AML-193 (cell line): ENCODE results near the gene CACNA1E.

Experiments used
- DNase-seq, 2 experiments: peaks; one replicate each; lab custom pipeline; 2025; lab: John Stamatoyannopoulos, UW

Gene CACNA1E

DNA sequence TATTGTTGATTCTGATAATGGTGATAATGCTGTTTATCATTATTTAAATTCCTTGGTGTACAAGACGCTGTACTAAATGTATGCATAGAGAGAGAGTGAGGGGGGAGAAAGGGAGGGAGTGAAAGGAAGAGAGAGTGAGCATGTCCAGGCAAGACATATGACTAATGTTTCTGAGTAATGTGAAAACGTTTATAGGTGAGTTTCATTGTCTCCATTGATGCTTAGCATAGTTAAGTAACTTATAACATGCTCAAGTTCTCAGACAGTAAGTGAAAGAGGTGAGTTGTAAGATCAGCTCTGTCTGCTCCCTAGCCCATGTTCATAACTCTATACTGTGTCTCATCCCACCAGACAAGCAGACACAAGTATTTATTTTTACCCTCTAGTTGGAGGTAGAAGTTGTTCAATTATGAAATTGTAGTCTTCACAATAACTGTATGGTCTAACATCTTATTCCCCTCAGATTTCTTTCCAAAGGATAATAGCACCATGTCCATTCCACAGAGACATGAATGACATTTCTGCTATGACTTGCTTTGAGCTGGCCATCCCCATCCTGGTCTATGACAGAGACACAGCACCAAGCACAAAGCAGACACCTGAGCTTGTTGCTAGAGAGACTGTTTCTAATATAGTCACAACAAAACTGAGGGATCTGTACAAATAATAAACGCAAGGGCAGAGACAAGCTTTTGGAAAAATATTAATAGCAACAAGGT, 285.1 kb downstream of the CACNA1E start:
- no peak for DNase-seq

DNA sequence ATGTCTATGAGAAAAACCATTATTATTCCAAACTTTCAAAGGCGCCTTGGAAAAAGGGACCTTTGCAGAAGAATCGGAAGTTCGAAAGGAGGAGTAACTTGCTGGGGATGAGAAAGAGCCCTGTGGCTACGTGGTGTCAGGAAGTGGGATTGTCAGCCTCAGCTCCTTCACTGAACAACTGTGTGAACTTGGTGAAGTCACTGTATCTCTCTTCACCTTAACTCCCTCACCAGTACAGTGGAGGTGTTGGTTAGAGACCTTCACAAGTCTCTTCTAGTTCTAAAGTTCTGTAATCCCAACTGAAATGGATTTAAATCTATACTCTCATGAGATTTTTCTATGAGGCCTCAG, 285.6 kb downstream of the CACNA1E start:
- no peak for DNase-seq

DNA sequence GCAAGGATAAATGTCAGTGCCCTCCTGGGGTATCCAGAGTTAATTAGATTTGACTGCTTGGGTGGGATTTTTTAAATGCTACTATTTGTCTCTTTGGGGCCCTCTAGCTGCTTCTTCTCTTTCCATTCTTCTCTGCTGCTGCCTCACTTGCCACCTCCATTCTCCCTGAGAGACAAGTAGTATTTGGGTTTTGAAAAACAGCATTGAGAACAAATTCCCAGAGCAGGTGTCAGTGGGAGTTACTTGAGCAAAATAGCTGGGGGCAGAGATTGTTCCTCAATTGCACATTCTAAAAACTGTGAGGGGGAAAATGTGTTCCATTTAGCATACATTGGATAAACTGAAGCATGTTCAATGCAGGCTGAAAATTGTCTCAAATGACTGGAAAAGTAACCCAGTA, 286.5 kb downstream of the CACNA1E start:
- no peak for DNase-seq

DNA sequence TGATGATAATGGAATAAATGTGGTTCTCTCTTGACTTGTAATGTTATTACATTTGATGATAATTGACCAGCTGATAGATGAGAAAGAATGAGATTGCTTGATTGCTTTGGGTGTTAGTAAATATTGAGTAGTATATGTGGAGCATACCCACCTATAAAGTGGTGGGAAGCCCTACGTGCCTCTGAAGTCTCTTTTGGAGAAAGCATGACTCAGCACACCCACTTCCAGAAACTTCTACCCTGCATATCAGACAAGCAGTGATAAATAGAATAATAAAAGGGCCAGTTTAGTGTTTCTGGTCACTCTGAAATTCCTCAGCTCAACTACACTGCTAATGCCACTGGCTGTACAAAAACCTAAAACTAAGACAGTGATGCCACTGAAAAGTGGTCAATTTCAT, 289.4 kb downstream of the CACNA1E start:
- no peak for DNase-seq

DNA sequence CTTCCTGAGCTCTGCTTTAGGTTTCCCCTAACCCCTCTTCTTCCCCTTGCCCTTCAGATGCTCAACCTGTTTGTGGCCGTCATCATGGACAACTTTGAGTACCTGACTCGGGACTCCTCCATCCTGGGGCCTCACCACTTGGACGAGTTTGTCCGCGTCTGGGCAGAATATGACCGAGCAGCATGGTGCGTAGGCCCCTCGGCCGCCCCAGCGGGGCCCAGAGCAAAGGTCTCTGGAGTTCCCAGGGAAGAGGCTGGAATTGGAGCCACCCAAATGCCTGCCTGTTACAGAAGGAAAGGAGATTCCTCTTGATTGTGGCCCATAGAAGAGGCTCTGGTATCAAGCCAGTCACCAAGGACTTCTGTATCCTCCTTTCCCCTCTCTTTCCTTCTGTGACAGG, 292.7 kb downstream of the CACNA1E start:
- no peak for DNase-seq

DNA sequence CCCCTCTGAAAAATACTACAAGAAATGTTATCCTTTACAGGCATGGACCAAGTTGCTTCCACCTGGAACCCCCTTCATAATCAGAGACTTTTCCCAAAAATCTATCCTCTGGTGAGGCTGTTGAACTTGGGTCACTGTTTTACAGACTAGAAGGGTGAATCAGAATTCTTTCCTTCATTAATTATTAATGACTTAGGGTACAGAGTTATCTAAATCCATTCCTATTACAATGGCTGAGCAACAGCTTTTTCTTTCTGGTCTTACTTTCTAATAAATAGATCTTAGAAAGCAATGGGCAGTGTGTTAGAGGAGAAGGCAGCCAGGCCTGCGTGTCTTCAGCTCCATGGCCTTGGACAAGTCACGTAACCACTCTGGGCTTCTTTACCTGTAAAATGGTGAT, 294.0 kb downstream of the CACNA1E start:
- DNase-seq, result no peak

DNA sequence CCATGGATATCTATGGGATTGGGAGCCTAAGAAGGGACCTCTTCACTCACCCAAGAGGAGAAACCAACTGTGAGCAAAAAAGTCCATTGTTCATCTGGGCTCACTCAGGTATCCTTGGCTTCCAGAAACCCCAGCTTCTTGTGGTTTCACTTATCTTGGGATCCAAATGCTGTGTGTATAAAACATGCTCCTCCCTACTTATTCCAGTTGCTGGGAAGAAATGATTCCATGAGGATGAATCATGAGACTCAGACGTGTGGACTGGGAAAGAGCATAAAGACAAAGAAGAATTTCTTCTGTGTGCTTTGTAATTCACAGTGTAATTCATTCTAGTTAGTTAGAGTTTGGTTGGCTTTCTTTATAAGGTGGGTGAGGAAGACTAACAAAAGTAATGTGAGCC, 294.5 kb downstream of the CACNA1E start:
- DNase-seq, result no peak

DNA sequence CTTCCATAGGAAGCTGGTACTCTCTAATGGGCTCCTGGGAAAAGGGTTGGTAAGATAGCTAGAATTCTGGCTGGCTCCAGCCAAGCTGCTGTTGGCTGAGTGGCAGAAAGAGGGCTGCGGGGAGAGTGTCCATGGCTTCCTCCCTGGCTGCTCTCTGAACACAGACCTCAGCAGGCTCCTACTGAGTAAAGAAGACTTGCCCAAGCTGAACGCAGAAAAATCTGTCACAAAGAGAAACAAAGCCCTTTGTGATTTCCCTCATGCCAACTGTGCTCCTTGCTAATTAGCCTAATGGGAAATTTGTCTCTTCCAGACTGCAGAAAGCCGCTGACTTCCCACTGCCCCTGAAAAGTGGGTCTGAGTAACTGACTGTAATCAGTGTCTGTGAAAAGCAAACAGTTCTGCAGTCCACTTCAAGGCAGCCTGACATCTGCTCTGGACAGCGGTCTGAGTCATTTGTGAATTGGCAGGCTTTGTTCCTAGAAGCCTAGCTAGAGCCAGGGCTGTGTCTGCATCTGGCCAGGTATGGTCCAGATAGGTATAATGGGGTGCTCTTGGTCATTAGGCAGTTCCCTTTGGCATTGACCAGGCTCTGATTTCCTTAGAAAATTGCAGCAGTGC, 295.4 kb downstream of the CACNA1E start:
- DNase-seq, result no peak

DNA sequence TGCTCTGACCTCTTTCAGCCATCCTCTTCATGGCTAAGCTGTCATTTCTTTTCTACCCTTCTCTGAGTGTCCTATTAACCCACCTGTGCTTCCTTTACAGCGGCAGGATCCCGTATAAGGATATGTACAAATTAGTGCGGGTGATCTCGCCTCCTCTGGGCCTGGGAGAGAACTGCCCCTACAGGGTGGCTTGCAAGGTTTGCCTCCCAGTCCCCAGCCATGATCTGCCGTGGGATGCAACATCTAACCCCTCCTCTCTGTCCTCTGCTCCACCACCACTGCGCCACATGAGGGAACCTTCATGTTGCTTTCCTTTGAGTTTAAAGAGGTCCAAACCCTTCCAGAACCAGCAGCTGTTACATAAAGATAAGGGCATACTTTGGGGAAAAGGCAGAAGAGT, 296.0 kb downstream of the CACNA1E start:
- DNase-seq, result no peak

DNA sequence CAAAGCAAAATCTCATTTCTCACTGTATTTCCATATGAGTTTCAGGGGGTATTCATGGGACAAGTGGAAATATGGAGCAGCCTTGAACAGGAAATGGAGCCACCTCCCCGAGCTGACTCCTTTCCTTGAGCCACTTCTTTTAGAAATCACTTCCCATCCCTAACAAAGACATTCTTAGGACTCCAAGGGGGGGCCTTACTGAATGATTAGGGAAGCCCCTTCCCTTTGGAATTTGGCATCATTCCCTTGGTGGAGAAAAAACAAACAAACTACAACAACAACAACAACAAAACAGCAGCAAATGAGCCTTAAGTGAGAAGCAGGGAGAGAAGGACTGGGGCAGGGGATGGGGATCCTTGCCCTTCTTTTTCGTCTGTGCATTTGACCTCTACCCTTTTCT, 299.9 kb downstream of the CACNA1E start:
- no peak for DNase-seq

DNA sequence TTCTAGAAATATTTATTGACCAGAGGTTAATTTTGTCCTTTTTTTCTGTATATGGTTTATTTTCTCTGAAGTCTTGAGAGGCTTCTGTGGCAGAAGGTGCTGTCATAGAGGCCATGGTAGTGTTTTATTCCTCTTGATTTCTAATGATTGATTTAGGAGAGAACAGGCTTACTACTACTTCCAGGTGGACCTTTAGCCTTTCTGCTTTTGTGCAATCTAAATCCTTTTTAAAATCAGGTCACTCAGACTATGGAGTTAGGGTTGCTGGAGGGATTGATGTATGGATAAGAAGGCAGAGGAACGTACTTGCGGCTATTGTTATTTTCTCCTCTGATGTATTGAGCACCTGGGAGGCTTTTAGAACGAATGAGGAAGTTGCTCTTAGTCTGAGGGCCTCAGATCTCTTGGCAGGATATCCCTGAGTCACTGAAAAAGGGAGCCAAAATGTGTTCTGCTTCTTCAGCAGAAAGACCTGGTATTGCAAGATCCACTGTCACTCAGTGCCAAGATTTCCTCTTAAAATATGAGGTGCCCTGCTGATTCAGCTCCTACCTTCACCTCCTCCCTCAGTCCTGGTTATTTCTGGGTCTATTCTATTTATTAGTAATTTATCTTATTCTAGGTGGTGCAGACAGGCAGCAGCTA, 300.8 kb downstream of the CACNA1E start:
- DNase-seq, result peak in 1 of 2 experiments; percentile 6

DNA sequence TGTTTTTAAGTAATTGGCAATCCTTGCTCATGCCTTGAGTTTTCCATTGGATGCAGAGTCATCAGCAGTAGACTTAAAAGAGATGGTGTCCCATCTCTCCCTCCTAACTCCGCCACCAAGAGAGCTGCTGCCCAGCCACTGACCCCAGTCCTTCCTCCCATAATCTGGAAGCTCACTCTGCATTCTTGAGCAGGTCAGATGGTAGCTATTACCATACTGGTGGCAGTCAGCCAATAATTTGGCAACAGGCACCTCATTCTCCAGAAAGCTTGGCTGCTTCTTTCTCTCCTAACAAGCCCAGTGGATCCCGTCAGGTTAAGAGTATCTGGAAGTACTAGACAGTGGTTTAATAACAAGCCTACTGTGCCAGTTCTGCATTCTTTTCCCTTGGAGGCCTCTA, 306.1 kb downstream of the CACNA1E start:
- no peak for DNase-seq

DNA sequence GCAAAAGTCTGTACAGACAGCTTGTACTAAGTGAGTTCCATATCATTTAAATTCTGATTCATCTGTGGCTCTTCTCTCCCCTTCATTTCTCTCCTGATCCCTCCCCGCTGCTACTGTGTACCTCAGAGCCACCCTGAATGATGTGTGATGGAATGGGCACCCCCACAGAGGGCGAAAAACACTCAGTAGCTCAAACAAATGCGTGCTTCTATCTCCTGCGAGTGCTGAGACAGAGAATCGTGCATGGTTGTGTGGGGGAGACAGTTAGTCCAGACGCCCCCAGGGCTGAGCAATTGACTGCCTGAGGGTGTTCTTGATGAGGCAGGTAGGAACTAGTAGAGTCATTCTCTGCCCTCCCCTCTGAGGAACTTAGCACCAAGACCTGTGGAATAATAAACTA, 308.4 kb downstream of the CACNA1E start:
- no peak for DNase-seq

DNA sequence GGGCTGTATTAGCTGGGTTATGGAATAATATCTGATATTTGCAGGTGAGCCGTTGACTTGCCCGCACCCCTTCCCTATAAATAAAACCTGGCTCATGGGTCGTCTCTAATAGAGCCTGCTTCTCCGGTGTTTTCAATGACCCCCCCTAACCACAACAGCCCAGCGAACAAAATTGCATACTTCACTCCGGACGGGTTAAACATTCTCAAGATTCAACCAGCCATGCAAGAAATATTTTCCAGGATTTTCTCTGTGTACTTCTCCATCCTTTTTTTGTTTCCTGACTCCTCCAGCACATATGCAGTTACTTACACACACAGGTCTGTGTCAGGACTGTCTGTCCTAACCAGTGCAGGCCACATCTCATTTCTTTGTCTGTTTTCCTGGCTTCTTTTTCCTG, 310.5 kb downstream of the CACNA1E start:
- DNase-seq, result no peak

DNA sequence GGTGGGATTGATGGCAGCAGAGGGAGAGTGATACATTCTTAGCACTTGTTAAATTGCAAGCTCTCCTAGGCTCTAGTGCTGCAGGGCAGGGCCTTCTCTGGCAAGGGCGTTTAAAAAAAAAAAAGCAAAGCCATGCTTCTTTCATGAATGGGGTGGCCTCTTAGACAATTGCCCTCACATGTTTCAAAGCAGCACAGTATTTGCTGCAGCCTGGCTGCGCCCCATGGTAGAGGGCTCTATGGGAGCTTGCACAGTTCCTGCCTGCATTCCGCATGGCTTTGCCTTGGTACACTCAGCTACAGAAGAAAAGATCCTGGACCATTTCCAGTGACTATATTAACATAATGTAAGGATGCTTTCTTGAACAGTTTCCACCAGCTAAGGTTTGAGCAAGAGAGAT, 311.0 kb downstream of the CACNA1E start:
- no peak for DNase-seq

DNA sequence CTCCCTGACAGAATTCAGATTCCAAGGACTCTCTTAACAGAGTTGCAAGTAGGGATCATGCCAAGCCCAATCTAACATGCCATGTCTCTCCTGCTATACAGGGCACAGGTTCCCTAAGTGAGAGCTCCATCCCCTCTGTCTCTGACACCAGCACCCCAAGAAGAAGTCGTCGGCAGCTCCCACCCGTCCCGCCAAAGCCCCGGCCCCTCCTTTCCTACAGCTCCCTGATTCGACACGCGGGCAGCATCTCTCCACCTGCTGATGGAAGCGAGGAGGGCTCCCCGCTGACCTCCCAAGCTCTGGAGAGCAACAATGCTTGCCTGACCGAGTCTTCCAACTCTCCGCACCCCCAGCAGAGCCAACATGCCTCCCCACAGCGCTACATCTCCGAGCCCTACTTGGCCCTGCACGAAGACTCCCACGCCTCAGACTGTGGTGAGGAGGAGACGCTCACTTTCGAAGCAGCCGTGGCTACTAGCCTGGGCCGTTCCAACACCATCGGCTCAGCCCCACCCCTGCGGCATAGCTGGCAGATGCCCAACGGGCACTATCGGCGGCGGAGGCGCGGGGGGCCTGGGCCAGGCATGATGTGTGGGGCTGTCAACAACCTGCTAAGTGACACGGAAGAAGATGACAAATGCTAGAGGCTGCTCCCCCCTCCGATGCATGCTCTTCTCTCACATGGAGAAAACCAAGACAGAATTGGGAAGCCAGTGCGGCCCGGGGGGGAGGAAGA, 315.0 kb downstream of the CACNA1E start:
- DNase-seq, result no peak

DNA sequence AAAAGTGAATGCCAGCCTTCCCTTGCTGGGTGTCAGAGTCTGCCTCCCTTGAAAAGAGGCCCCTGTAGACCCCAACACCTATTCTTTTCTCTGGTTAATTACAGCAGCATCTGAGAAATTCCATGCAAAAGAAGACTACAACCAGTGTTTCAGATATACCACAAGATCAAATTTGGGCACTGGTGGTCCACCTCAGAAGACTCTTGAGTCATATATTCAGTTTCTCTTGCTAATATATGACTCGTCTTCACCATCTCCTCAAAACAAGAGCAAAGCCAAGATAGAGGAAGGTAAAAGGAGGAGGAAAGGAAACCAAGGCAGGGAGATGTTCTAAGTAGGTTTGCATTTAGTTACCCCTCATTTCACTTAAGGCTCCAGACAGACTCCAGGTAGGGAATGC, 318.3 kb downstream of the CACNA1E start:
- DNase-seq, result no peak

DNA sequence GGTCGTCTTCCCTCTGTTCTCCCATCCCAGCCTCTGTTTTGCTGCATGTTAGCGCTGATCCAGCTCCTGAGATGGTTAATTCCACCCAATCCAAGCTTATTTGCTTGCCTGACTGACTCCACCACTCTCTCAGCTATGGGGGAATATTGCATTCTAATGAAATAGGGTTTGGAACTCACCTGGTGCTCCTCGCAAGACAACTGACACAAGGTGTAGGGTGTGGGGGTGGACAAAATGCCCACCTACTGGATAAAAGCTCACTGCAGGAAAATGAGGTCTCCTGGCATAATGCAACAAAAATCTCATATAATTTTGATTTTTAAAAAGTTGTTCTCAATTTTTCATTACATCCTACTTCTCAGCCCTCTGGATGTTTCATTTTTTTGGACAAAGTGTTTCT, 319.1 kb downstream of the CACNA1E start:
- no peak for DNase-seq

DNA sequence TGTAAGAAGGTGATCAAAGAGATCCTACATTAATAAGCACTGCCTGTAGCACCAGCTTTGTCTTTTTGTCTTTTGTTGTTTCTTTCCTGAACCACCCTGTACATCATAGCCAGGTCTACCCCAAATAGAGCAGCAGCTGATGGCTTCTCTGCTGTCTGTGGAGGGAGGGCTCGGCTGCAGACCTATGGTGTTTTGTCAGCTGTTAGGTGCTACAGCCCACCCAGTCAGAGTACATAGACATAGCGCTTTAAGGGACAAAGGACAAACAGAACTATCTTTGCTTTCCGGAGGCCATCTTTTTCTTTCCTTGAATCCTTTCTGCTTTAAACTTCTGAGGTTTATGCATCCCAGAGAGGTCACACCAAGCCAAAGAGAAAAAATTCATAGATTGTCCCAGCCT, 320.1 kb downstream of the CACNA1E start:
- no peak for DNase-seq

DNA sequence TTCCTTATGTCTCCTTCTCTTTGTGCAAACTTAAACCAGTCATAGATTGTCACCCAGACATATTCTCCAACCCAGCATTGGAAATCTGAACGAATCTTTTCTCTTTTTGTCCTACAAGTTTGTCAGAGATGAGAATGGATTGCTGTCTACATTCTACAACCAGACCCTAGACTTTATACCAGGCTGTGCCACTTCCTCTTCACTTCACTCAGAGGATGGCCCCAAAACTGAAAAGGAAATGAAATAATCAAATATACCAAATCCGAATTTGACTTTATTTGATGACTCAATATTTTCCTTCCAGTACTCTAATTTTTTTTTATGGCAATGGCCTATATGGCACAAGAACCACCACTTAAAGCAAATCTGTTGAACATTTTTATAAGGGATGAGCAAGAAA, 321.7 kb downstream of the CACNA1E start:
- DNase-seq, result no peak

DNA sequence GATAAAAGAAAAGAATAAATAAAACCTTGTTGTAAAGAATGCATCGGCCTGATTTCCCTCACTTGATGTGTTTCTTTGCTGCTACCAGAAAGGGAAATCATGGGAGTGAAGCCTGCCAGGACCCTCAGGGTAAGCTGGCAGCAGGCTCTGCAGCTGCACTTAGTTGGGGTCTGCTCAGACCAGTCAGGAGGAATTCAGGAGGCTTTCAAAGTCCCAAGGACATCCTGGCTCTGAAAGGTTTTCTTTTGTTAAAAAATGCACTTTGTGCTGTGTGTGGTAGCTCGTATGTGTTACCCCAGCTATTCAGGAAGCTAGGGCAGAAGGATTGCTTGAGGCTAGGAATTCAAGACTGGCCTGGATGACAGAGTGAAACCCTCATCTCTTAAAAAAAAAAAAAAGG, 323.4 kb downstream of the CACNA1E start:
- no peak for DNase-seq

DNA sequence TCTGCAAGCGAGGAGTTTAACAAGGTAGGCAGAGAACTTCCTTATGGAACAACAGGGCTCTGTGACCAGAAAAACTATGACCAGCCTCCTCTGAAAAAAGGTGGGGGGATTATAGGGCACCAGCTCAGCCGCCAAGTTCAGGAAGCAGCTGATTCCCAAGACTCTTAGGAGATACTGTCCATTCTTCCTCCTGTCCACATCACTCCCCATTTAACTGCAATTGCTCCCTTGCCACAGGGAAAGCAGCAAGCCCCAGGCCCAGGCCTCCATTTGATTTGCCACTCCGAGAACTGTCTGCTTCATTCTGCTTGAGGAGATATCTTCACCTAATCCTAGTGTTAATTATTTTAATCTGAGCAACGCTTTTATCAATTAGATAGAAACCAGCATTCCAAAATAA, 323.9 kb downstream of the CACNA1E start:
- no peak for DNase-seq

DNA sequence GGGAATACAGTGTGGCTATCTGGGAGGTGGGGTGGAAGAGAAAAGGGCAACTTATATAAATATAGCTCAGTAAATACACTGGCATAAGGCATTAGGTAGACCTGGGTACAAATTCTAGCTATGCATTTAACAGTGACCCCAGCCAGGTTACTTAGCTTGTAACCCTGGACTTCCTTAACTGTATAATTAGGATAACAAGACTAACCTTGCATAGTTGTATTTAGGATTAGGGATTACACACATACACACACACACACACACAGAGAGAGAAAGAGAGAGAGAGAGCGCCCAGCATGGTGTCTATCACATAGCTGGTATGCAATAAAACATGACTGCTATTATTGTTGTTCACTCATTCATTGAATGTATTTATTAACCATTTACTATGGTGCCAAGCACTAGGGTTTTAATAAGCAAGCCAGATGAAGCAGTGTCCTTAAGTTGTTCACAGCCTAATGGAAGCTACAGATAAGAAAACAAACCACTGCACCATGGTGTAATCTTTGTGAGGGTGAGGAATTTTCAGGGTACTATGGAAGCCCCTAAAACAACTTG, 326.8 kb downstream of the CACNA1E start:
- no peak for DNase-seq
